CD4-positive, CD25-positive, alpha-beta regulatory T cell (primary cell): Measurements from ENCODE around the gene LIN28B. TPM values are rescaled to one million over a fixed set of nuclear protein-coding genes. Genes with fewer than 3 reads are reported as not detected.
"Not testable (repeated sequence)": the region's sequence is repeated elsewhere in the genome, so short reads cannot be mapped to it uniquely, and the experiment has no call there.

Experiments
- ATAC-seq, 2 donors: fragments of 150-1000 bp; cut with Tn5 transposase; one replicate each; pipeline ENCODE4 v1.10.0; 2021; ENCODE audit warnings: low read depth in 2 of 2, moderate number of reproducible peaks in 2 of 2, moderate library complexity in 1 of 2
- DNase-seq, 3 donors: peaks; one replicate each; pipeline versions ENCODE4 v3.0.0 to v3.0.0-alpha.2; 2012 to 2022; ENCODE audit warnings: mixed read lengths in 1 of 3
- H3K27ac ChIP-seq: one replicate; pipeline ENCODE4 v1.7.0; 2013; ENCODE audit warnings: mild to moderate bottlenecking, low read length; ENCODE audit not compliant: insufficient read depth, poor library complexity, severe bottlenecking
- H3K27me3 ChIP-seq: one replicate; pipeline ENCODE4 v1.7.0; 2013; ENCODE audit warnings: low read length; ENCODE audit not compliant: control insufficient read depth, insufficient read depth
- H3K36me3 ChIP-seq: one replicate; pipeline ENCODE4 v1.7.0; 2013; ENCODE audit warnings: mild to moderate bottlenecking, low read length, moderate library complexity; ENCODE audit not compliant: control insufficient read depth, insufficient read depth
- H3K4me1 ChIP-seq: 2 replicates; pipeline ENCODE4 v1.7.0; 2013; ENCODE audit warnings: mild to moderate bottlenecking, low read length; ENCODE audit not compliant: insufficient read depth, control insufficient read depth, poor library complexity, severe bottlenecking
- H3K4me3 ChIP-seq: one replicate; pipeline ENCODE4 v1.7.0; 2013; ENCODE audit warnings: low read depth, mild to moderate bottlenecking, low read length, moderate library complexity
- H3K9me3 ChIP-seq, 2 experiments: 1 replicate in 1 of 2; 2 replicates in 1 of 2; pipeline ENCODE4 v1.7.0; 2013; ENCODE audit warnings: low read length in 2 of 2, mild to moderate bottlenecking in 1 of 2, moderate library complexity in 1 of 2; ENCODE audit not compliant: control insufficient read depth in 2 of 2
- H3K27ac Mint-ChIP-seq, 3 donors: one replicate each; pipeline ENCODE4 v1.8.0; 2020 to 2022; ENCODE audit warnings: mild to moderate bottlenecking in 3 of 3, mixed read lengths in 3 of 3, moderate library complexity in 2 of 3
- H3K27me3 Mint-ChIP-seq: one replicate; pipeline ENCODE4 v1.8.0; 2022; ENCODE audit warnings: mild to moderate bottlenecking, mixed read lengths
- H3K36me3 Mint-ChIP-seq: one replicate; pipeline ENCODE4 v1.8.0; 2020; ENCODE audit warnings: mixed read lengths
- H3K4me1 Mint-ChIP-seq, 4 donors: one replicate each; pipeline ENCODE4 v1.8.0; 2020 to 2022; ENCODE audit warnings: mixed read lengths in 4 of 4, mild to moderate bottlenecking in 1 of 4
- H3K4me3 Mint-ChIP-seq, 4 donors: one replicate each; pipeline ENCODE4 v1.8.0; 2020 to 2022; ENCODE audit warnings: mild to moderate bottlenecking in 4 of 4, mixed read lengths in 4 of 4, moderate library complexity in 3 of 4
- H3K9me3 Mint-ChIP-seq, 7 donors: one replicate each; pipeline ENCODE4 v1.8.0; 2020 to 2022; ENCODE audit warnings: mixed read lengths in 7 of 7, mild to moderate bottlenecking in 3 of 7, moderate library complexity in 2 of 7
- polyA plus RNA-seq, 4 donors: library from polyadenylated mRNA; unstranded; fragments of 300-500 nt; fragmentation: Illumina TruSeq; gene quantifications; one replicate each; pipeline ENCODE4 v1.2.3, GENCODE V29; 2021
- total RNA-seq: library from RNA; stranded (reverse); gene quantifications from one replicate; pipeline ENCODE4 v1.2.3, GENCODE V29; 2022

The LIN28B gene
- total and polyA plus RNA-seq, 5 donors from 2014 or later, result not detected

DNA sequence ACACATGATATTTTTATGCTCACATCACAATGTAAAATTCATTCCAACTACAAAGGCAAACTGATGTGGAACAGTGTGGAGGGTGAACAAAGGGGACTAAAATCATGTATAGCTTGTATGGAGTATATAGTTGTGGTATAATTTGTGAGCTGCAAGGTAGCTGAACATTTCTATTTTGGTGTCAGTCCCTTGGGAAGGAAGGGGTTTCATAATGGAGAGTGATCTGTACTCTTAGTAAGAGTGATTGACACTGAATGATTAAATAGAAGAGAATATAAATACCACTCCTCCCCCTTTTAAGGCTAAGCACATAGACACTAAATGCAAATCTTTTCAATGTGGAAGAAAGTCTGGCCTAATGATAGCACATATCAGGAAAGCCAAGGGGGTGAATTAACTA is 118.3 kb downstream of the LIN28B start:
- Mint-ChIP-seq H3K27me3 (peaks cover 29% of the 10 kb centered on the region), H3K27ac (no peak overlapping the region), H3K4me1 (no peaks in the 10 kb centered on the region), H3K9me3 (no peaks in the 10 kb centered on the region), H3K36me3 (no peaks in the 10 kb centered on the region), H3K4me3 (no peak overlapping the region)
- Histone ChIP-seq H3K36me3 (no peaks in the 10 kb centered on the region), H3K4me3 (no peak overlapping the region), H3K27me3 (peaks cover 5% of the 10 kb centered on the region), H3K27ac (no peak overlapping the region), H3K9me3 (no peaks in the 10 kb centered on the region), H3K4me1 (no peaks in the 10 kb centered on the region)
- ATAC-seq (no peak), DNase-seq (no peak)

DNA sequence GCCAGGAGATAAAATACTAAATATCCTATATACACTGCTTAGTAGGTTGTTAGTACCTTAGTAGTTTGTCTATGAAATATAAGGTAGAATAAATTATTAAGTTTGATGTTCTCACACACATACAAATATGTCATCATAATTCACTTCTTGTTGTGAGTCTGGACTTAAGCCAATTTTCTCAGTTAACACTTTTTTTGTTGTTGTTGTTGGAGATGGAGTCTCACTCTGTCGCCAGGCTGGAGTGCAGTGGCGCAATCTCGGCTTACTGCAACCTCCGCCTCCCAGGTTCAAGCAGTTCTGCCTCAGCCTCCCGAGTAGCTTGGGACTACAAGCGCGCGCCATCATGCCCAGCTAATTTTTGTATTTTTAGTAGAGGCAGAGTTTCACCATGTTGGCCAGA is 119.5 kb downstream of the LIN28B start:
- H3K4me1 Mint-ChIP-seq, ATAC-seq, H3K4me3 Mint-ChIP-seq, H3K27me3 ChIP-seq, H3K9me3 ChIP-seq, H3K4me1 ChIP-seq, H3K9me3 Mint-ChIP-seq, H3K36me3 Mint-ChIP-seq, DNase-seq, H3K27ac Mint-ChIP-seq, H3K4me3 ChIP-seq, H3K27ac ChIP-seq, H3K36me3 ChIP-seq: not testable (repeated sequence)
- H3K27me3 Mint-ChIP-seq, result peaks cover 37% of the 10 kb centered on the region

DNA sequence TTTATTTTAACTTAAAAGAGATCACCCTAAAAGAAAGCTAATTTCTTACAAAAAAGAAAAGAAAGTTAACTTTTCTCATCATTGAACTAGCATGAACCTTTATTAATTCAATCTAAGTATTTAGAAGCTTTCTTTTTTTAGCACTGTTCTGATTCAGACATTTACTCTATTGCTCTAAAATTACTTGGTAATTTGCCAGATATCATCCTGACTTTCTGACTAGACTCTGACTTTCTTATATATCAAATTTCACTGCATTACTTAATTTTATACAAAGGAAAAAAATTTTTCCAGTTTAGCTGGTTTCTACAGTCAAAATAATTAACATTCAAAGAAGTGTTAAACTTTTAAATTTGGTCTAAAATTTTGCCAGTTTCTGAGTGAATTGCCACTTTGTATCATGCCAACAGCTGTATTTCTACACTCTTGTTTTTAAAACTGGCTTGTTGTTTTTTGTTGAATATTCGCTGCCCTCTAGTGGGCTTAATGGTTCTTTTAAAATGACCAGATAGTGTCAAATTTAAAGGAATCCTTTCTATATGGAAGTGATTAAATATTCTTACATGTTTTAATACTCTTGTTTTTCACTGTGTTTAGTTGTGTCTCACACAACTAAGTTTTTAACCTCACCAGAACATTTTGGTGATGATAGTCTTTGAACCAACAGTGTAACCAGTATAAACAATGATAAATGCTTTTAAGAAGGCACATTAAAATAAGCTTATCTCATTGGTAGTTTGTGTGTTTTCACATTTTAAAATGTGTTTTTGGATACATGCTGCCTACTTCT is 120.9 kb downstream of the LIN28B start:
- Histone ChIP-seq H3K4me3 (no peak overlapping the region), H3K27ac (no peak overlapping the region), H3K27me3 (peaks cover 2% of the 10 kb centered on the region), H3K4me1 (no peaks in the 10 kb centered on the region), H3K36me3 (no peaks in the 10 kb centered on the region), H3K9me3 (no peaks in the 10 kb centered on the region)
- Mint-ChIP-seq H3K4me3 (no peak overlapping the region), H3K9me3 (no peaks in the 10 kb centered on the region), H3K4me1 (peaks cover 0 to 4% (median 0%) of the 10 kb centered on the region in 4 donors), H3K27me3 (peaks cover 41% of the 10 kb centered on the region), H3K27ac (no peak overlapping the region), H3K36me3 (no peaks in the 10 kb centered on the region)
- DNase-seq (peak in 1 of 3 donors; percentile 25), ATAC-seq (no peak)

DNA sequence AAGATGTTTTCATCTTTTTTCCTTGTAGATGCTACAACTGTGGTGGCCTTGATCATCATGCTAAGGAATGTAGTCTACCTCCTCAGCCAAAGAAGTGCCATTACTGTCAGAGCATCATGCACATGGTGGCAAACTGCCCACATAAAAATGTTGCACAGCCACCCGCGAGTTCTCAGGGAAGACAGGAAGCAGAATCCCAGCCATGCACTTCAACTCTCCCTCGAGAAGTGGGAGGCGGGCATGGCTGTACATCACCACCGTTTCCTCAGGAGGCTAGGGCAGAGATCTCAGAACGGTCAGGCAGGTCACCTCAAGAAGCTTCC is 121.4 kb downstream of the LIN28B start:
- DNase-seq (no peak), ATAC-seq (no peak)
- Histone ChIP-seq H3K9me3 (no peaks in the 10 kb centered on the region), H3K4me1 (no peaks in the 10 kb centered on the region), H3K4me3 (no peak overlapping the region), H3K36me3 (no peaks in the 10 kb centered on the region), H3K27ac (no peak overlapping the region), H3K27me3 (peaks cover 2% of the 10 kb centered on the region)
- Mint-ChIP-seq H3K27ac (no peak overlapping the region), H3K27me3 (peaks cover 41% of the 10 kb centered on the region), H3K36me3 (no peaks in the 10 kb centered on the region), H3K4me3 (no peak overlapping the region), H3K4me1 (peaks cover 0 to 4% (median 0%) of the 10 kb centered on the region in 4 donors), H3K9me3 (no peaks in the 10 kb centered on the region)

DNA sequence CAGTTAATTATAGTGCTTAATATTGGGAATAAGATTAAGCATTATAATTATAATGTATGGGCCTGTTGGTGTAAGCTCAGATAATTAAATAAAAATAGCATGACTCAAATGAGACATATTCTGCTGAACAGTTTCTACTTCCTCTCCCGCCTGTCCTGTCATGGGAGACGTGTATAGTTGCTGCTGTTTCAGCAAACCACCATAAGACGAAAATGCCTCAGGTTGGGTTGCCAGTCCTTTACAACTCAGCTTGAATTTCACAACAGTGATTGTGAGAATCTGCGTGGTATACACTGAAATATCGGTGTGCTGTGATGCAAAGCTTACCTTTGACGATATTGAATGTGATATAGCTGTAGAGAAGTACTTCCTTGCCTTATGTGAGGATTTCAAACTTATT is 123.4 kb downstream of the LIN28B start:
- Histone ChIP-seq H3K4me3 (no peak overlapping the region), H3K36me3 (no peaks in the 10 kb centered on the region), H3K27me3 (peaks cover 3% of the 10 kb centered on the region), H3K4me1 (no peaks in the 10 kb centered on the region), H3K27ac (no peak overlapping the region), H3K9me3 (no peaks in the 10 kb centered on the region)
- peaks cover 44% of the 10 kb centered on the region for H3K27me3 Mint-ChIP-seq
- DNase-seq, result no peak
- peaks cover 0 to 4% (median 0%) of the 10 kb centered on the region in 4 donors for H3K4me1 Mint-ChIP-seq
- H3K9me3 Mint-ChIP-seq, result no peaks in the 10 kb centered on the region
- no peaks in the 10 kb centered on the region for H3K36me3 Mint-ChIP-seq
- ATAC-seq, result no peak
- H3K4me3 Mint-ChIP-seq, result no peak overlapping the region
- no peak overlapping the region for H3K27ac Mint-ChIP-seq

DNA sequence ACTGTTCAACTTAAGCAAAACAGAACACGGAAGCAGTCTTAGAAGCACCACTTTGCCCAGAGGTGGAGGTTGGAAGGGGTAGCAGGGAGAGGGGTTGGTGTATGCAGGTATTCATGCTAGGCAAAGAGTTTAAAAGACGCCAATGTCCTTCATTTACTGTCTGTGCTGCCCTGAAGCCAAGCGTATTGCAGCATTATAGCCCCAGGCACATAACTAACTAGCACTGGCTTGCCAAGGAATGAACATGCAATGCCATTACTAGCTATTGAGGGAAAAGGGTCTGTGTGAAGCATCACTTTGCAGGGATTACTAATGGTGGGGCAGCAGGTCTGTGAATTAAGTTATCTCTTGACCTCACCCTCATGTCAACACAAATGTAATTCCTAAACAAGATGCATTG is 124.8 kb downstream of the LIN28B start:
- not testable (repeated sequence) for H3K27me3 ChIP-seq, ATAC-seq, H3K4me1 Mint-ChIP-seq, H3K4me1 ChIP-seq, H3K4me3 Mint-ChIP-seq, H3K27ac ChIP-seq, H3K36me3 Mint-ChIP-seq, DNase-seq, H3K36me3 ChIP-seq, H3K27ac Mint-ChIP-seq, H3K4me3 ChIP-seq, H3K9me3 ChIP-seq, H3K9me3 Mint-ChIP-seq
- H3K27me3 Mint-ChIP-seq, result peaks cover 44% of the 10 kb centered on the region

DNA sequence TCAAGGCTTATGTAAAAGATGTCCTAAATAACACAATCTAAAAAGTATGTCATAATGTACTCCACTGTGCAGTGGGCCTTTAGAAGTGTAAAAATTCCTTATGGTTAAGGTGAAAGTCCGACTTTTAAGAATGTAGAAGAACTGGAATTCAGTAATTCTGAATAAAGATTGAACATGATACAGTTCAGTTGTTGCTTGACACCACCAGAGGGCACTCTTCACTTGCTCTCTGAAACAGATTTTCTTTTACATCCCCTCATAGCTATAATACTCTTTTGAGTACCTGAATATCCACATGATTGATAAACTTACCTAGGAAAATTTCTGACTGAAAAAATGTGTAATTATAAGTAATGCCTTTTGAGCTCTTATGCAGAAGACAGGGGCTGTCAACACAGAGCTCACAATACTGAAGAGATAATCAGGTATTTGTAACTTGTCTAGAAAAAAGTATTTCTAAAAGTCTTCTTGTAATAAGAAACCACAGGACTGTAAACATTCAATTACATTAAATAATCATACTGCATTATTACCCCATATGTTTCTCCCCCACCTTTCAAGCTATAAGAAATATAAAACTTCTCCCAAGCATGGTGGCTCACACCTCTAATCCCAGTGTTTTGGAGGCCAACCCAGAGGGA is 130.8 kb downstream of the LIN28B start:
- Histone ChIP-seq H3K4me1 (no peaks in the 10 kb centered on the region), H3K4me3 (no peak overlapping the region), H3K36me3 (no peaks in the 10 kb centered on the region), H3K27ac (no peak overlapping the region), H3K9me3 (no peaks in the 10 kb centered on the region), H3K27me3 (peaks cover 3% of the 10 kb centered on the region)
- no peaks in the 10 kb centered on the region for H3K36me3 Mint-ChIP-seq
- no peak overlapping the region for H3K4me3 Mint-ChIP-seq
- no peaks in the 10 kb centered on the region for H3K9me3 Mint-ChIP-seq
- DNase-seq, result peak in 2 of 3 donors; percentile 35 to 63
- peak in 1 of 2 donors; percentile 39 for ATAC-seq
- H3K27ac Mint-ChIP-seq, result no peak overlapping the region
- H3K4me1 Mint-ChIP-seq, result no peaks in the 10 kb centered on the region
- peaks cover 21% of the 10 kb centered on the region for H3K27me3 Mint-ChIP-seq
